Daoy (cell line): Measurements from ENCODE around the gene MID2. TPM values are rescaled to one million over a fixed set of nuclear protein-coding genes. Genes with fewer than 3 reads are reported as not detected.
"Not testable (repeated sequence)": the region's sequence is repeated elsewhere in the genome, so short reads cannot be mapped to it uniquely, and the experiment has no call there.

Experiments
- DNase-seq: peaks from one replicate; pipeline ENCODE4 v3.0.0-alpha.2; 2015; ENCODE audit warnings: low read depth
- total RNA-seq: library from RNA; depleted of rRNA; stranded (reverse); fragments of >200 nt; shearing (Covaris generic); gene quantifications from 2 replicates; pipeline ENCODE4 v1.2.3, GENCODE V29; 2014; rRNA removed

MID2 gene
- total RNA-seq: 3.4 and 7.3 TPM in 2 replicates

- DNase-seq: peak; percentile 53
These were observed at the start of gene MID2 for GRCh38 chrX:107825698-107826237. MID2 (plus strand) TSS chrX:107825866; CDS start chrX:107826427, 561 bp downstream.

GRCh38 chrX:107776649-107777535 lies 48.8 kb upstream of the MID2 start:
- DNase-seq: peak; percentile 69

- no peak for DNase-seq
These were observed 48.2 kb upstream of the MID2 start, which contains the start of gene NCBP2L for GRCh38 chrX:107777536-107777832. NCBP2L (plus strand) TSS chrX:107777733; CDS start chrX:107794221, 16,488 bp downstream.

- DNase-seq: no peak
These were observed 45.1 kb upstream of the MID2 start for GRCh38 chrX:107780525-107780924.

GRCh38 chrX:107787827-107788226 lies 37.8 kb upstream of the MID2 start:
- no peak for DNase-seq

- DNase-seq: no peak
These were observed 21.2 kb upstream of the MID2 start for GRCh38 chrX:107804427-107804826.

GRCh38 chrX:107805179-107805578 lies 20.5 kb upstream of the MID2 start:
- DNase-seq: no peak

- not testable (repeated sequence) for DNase-seq
These were observed 15.6 kb upstream of the MID2 start for GRCh38 chrX:107810053-107810452.

GRCh38 chrX:107818900-107819521 lies 6.7 kb upstream of the MID2 start:
- no peak for DNase-seq

GRCh38 chrX:107823042-107823441 lies 2.6 kb upstream of the MID2 start:
- no peak for DNase-seq

- DNase-seq: peak; percentile 10
These were observed 2.2 kb upstream of the MID2 start for GRCh38 chrX:107823456-107823855.

- peak; percentile 45 for DNase-seq
These were observed 768 bp downstream of the MID2 start for GRCh38 chrX:107826238-107827029.

GRCh38 chrX:107827030-107827831 lies 1.6 kb downstream of the MID2 start:
- peak; percentile 5 for DNase-seq

- DNase-seq: no peak
These were observed 2.2 kb downstream of the MID2 start for GRCh38 chrX:107827852-107828251.

GRCh38 chrX:107829878-107830277 lies 4.2 kb downstream of the MID2 start:
- DNase-seq: no peak

- no peak for DNase-seq
These were observed 5.5 kb downstream of the MID2 start for GRCh38 chrX:107831071-107831730.

GRCh38 chrX:107834275-107835201 lies 8.9 kb downstream of the MID2 start:
- no peak for DNase-seq

- no peak for DNase-seq
These were observed 11.3 kb downstream of the MID2 start for GRCh38 chrX:107836958-107837357.

- no peak for DNase-seq
These were observed 15.3 kb downstream of the MID2 start for GRCh38 chrX:107840971-107841370.
